K562 (cell line): ENCODE measurements around the gene FGR. TPM values are rescaled to one million over a fixed set of nuclear protein-coding genes. Genes with fewer than 3 reads are reported as not detected.

Experiments used
- ARID4B ChIP-seq: sonication (generic); formaldehyde crosslinking; IDR thresholded peaks from 2 replicates; pipeline ENCODE4 v1.8.0; 2022; ENCODE audit warnings: mild to moderate bottlenecking, missing genetic modification reagents
- CBFA2T3 ChIP-seq: fragments of 450-650 bp; IDR thresholded peaks from 2 replicates; pipeline ENCODE4 v1.6.1; 2017
- E2F1 ChIP-seq: sonication (generic); formaldehyde crosslinking; IDR thresholded peaks from 2 replicates; pipeline ENCODE4 v1.8.1; 2023; ENCODE audit warnings: mild to moderate bottlenecking, missing genetic modification reagents, moderate library complexity
- GABPB2 ChIP-seq: fragments of 250-450 bp; sonication (Bioruptor Pico); conservative IDR thresholded peaks from 2 replicates; pipeline ENCODE4 v1.5.1; 2021; ENCODE audit warnings: mild to moderate bottlenecking
- MAX ChIP-seq: sonication (generic); formaldehyde crosslinking; IDR thresholded peaks from 2 replicates; pipeline ENCODE4 v1.9.0; 2022; ENCODE audit warnings: mild to moderate bottlenecking, missing genetic modification reagents
- NR2C1 ChIP-seq, 2 experiments: fragments of 450-650 bp; IDR thresholded peaks; 2 replicates each; pipeline ENCODE4 v1.6.1; 2017; ENCODE audit warnings: mild to moderate bottlenecking in 2 of 2, antibody characterized with exemption in 1 of 2, inconsistent platforms in 1 of 2, missing compliant biosample characterization in 1 of 2, missing genetic modification characterization in 1 of 2
- NR2F6 ChIP-seq: fragments of 450-650 bp; formaldehyde crosslinking; IDR thresholded peaks from 2 replicates; pipeline ENCODE4 v1.4.0; 2020; ENCODE audit warnings: mild to moderate bottlenecking
- PCBP2 ChIP-seq: fragments of 200-400 bp; formaldehyde crosslinking; IDR thresholded peaks from 2 replicates; pipeline ENCODE4 v1.6.1; 2018; ENCODE audit warnings: low read length, low read depth, mild to moderate bottlenecking, moderate library complexity; ENCODE audit not compliant: poor library complexity, severe bottlenecking
- PHF21A ChIP-seq: fragments of 450-650 bp; IDR thresholded peaks from 2 replicates; pipeline ENCODE4 v1.6.1; 2017; ENCODE audit warnings: low read depth, borderline replicate concordance
- TCF7 ChIP-seq: sonication (generic); IDR thresholded peaks from 2 replicates; pipeline ENCODE4 v1.6.1; 2016; ENCODE audit warnings: antibody characterized with exemption, borderline replicate concordance
- TFAP4 ChIP-seq: sonication (generic); formaldehyde crosslinking; IDR thresholded peaks from 2 replicates; pipeline ENCODE4 v1.8.0; 2022; ENCODE audit warnings: missing genetic modification reagents, mild to moderate bottlenecking, moderate library complexity, borderline replicate concordance
- ZNF124 ChIP-seq: sonication (generic); formaldehyde crosslinking; IDR thresholded peaks from 2 replicates; pipeline ENCODE4 v1.8.1; 2022; ENCODE audit warnings: missing genetic modification reagents
- ZNF217 ChIP-seq: sonication (generic); formaldehyde crosslinking; IDR thresholded peaks from 2 replicates; pipeline ENCODE4 v1.8.0; 2022; ENCODE audit warnings: mild to moderate bottlenecking, missing genetic modification reagents
- ZNF253 ChIP-seq: fragments of 250-450 bp; sonication (Bioruptor Pico); conservative IDR thresholded peaks from 2 replicates; pipeline ENCODE4 v1.6.1; 2021; ENCODE audit warnings: mild to moderate bottlenecking
- ZNF592 ChIP-seq: fragments of 450-650 bp; IDR thresholded peaks from 2 replicates; pipeline ENCODE4 v1.6.1; 2017; ENCODE audit warnings: antibody characterized with exemption, mild to moderate bottlenecking
- polyA plus RNA-seq, 8 experiments: library from polyadenylated mRNA; depleted of rRNA in 4 of 8; stranded (reverse) in 5 of 8; unstranded in 3 of 8; fragments of >200 nt; fragmentation: Nextera tagmentation in 2 of 8; fragmentation: Illumina TruSeq in 1 of 8; extraction: Ambion mirVana in 2 of 8; extraction: Trizol in 1 of 8; gene quantifications; 2 replicates each; pipeline versions ENCODE4 v1.2.1 to v1.2.3, GENCODE V29; 2011 to 2014; ENCODE audit warnings: inconsistent platforms in 1 of 8, missing spikeins in 1 of 8
- total RNA-seq, 7 experiments: library from RNA; depleted of rRNA in 6 of 7; stranded (reverse); fragments of >200 nt in 6 of 7; fragmentation: Illumina TruSeq in 2 of 7; extraction: Trizol in 2 of 7; gene quantifications; 2 replicates each; pipeline versions ENCODE4 v1.2.1 to v1.2.3, GENCODE V29; 2011 to 2021; ENCODE audit warnings: low replicate concordance in 1 of 7

The FGR gene
- total and polyA plus RNA-seq, 9 of the 15 experiments (the other 6 are each of a cell fraction or from before 2014, with no cell fraction given), result 0.04 to 0.11 TPM; not detected in 7

- TF ChIP-seq ARID4B (CRISPR knock-in tag) (peak; percentile 82), ZNF217 (CRISPR knock-in tag) (no peak), NR2F6 (CRISPR knock-in tag) (no peak), TCF7 (0 out of 2 replicates have a peak, but pooled peaks have one; percentile 61), ZNF592 (no peak), NR2C1 (IDR thresholded peaks at IDR 0.05) (0 out of 2 replicates have a peak, but pooled peaks have one; percentile 29), NR2C1 (tag; IDR thresholded peaks at IDR 0.05) (0 out of 2 replicates have a peak, but pooled peaks have one; percentile 18), CBFA2T3 (0 out of 2 replicates have a peak, but pooled peaks have one; percentile 32), PCBP2 (no peak), PHF21A (no peak), GABPB2 (CRISPR knock-in tag) (no peak), E2F1 (CRISPR knock-in tag) (no peak), ZNF124 (no peak), MAX (CRISPR knock-in tag) (peak; percentile 48), ZNF253 (CRISPR knock-in tag) (no peak), TFAP4 (CRISPR knock-in tag) (peak; percentile 12; the same call in 1 of the 2 replicates)
Measured at GRCh38 chr1:27572019-27572678, 62.8 kb downstream of the FGR start (continued).
